Measurements from ENCODE around the gene BDH1. TPM values are rescaled to one million over a fixed set of nuclear protein-coding genes. Genes with fewer than 3 reads are reported as not detected.
A peak's percentile ranks its signal among the peaks of the same experiment; 100 is the strongest.
"Not testable (repeated sequence)": the region's sequence is repeated elsewhere in the genome, so short reads cannot be mapped to it uniquely, and the experiment has no call there.

The BDH1 gene
- 10 to 100 TPM; 70.7 to 83.8 (median 79.9) TPM for total RNA-seq

DNA sequence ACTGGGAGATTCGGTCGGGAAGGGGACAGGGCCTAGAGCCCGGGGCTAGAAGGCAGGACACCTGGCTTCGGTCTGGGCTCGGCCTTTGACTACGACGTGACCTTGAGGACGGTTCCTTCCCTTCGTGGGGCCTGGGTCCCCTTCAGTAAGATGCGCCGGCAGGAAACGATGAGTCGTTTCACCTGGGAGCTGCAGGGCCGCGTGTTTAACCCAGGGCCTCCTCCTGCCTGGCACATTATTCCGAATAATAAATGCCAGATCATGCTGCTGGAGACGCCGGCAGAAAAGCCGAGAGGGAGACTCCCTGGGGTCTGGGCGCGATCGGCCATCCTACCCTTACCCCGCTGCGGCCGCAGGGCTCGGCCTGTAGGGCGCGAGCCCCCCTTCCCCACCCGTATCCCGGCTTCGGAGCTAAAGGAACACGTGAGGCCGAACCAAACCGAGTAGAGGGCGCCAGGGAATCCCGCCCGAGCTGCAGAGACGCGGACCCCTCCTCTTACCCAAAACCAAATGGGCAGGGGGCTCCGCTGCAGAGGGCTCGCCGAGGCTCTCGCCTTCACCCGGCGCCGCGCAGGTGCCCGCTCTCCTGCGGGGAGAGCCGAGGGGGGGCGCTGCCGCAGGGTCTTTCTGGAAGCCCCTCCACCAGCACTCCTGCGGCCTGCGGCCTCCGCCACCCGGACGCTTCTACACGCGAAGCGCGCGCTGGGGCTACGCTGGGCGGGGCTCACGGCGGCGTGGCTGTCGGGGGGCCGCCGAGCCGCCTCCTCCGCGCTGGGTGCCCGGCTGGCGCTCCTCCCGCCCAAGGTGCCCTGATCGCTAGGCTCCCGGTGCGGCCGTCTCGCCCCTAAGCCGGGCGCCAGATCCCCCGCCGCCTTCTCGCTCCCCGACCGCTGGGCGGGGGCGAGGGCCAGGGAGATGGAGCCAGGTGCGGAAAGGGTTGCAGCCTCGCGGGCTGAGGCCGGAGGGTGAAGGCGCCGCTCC is at the start of gene BDH1:
Gene BDH1, minus strand, starts transcription at position 688 of the 981 bp plus-strand sequence. CDS start 9,525 bp downstream, outside the sequence.
- Mint-ChIP-seq H3K36me3 (ENCODE audit: insufficient read depth) (peaks cover 8% of the 10 kb centered on the region), H3K4me3 (peak within 1 kb of the TSS; percentile 90), H3K4me1 (ENCODE audit: low read depth) (peaks cover 10% of the 10 kb centered on the region), H3K27me3 (ENCODE audit: low read depth) (peaks cover 12% of the 10 kb centered on the region), H3K9me3 (no peaks in the 10 kb centered on the region)
- peak; percentile 58 to 59 for ATAC-seq
- DNase-seq = peak; percentile 44

DNA sequence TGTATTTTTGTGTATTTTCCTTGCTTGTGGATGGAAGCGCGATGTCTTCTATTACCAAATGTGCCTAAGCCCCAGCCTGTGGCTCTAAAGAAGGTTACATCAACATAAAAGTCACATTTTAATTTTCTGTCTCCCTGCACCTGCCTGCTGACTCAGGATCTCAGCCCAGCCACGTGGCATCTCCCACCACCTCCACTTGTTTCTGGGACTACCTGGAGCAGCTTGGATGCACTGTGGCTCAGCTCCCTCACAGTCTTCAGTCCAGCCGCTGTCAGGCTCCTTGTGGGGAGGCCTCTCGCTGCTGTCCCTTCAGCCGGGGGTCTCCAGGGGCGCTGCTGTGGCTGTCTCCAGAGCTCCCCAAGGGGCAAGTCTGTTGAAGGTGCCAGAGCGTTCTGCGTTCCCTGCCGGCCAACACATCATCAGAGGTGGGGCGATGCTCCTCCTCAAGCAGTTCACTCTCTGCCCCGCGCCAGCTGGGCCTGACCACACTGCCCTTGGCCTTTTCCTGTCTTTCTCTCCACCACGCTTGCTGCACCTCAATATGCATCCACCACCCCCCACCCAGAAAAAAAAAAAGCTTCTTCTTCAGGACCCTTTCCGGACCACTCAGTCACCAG is 47.7 kb upstream of the BDH1 start:
- peaks cover 4% of the 10 kb centered on the region for H3K36me3 Mint-ChIP-seq (ENCODE audit: insufficient read depth)
- no peak for DNase-seq
- H3K27me3 Mint-ChIP-seq (ENCODE audit: low read depth) = no peaks in the 10 kb centered on the region
- ATAC-seq = no peak
- H3K9me3 Mint-ChIP-seq = no peaks in the 10 kb centered on the region
- no peak overlapping the region for H3K4me3 Mint-ChIP-seq
- H3K4me1 Mint-ChIP-seq (ENCODE audit: low read depth) = no peaks in the 10 kb centered on the region

GRCh38 chr3:197602351-197602750 is 46.6 kb upstream of the BDH1 start:
- DNase-seq; H3K4me1 Mint-ChIP-seq (ENCODE audit: low read depth); H3K27me3 Mint-ChIP-seq (ENCODE audit: low read depth); H3K9me3 Mint-ChIP-seq; H3K4me3 Mint-ChIP-seq; ATAC-seq; H3K36me3 Mint-ChIP-seq (ENCODE audit: insufficient read depth): not testable (repeated sequence)

DNA sequence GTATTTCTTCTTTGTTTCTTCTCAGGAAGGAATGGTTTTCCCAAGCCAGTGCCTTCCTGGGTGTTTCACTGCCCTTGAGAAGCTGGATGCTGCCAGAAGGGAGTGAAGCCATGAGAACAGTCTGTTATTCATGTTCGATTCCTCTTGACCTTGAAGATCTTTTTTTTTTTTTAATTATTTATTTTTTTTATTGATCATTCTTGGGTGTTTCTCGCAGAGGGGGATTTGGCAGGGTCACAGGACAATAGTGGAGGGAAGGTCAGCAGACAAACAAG is 45.7 kb upstream of the BDH1 start:
- H3K36me3 Mint-ChIP-seq (ENCODE audit: insufficient read depth); ATAC-seq; H3K27me3 Mint-ChIP-seq (ENCODE audit: low read depth); H3K4me1 Mint-ChIP-seq (ENCODE audit: low read depth); H3K9me3 Mint-ChIP-seq; H3K4me3 Mint-ChIP-seq; DNase-seq: not testable (repeated sequence)

GRCh38 chr3:197600796-197601565 is 45.2 kb upstream of the BDH1 start:
- H3K36me3 Mint-ChIP-seq (ENCODE audit: insufficient read depth) = no peaks in the 10 kb centered on the region
- no peak for ATAC-seq
- no peak overlapping the region for H3K4me3 Mint-ChIP-seq
- no peaks in the 10 kb centered on the region for H3K27me3 Mint-ChIP-seq (ENCODE audit: low read depth)
- H3K4me1 Mint-ChIP-seq (ENCODE audit: low read depth) = no peaks in the 10 kb centered on the region
- no peak for DNase-seq
- no peaks in the 10 kb centered on the region for H3K9me3 Mint-ChIP-seq

GRCh38 chr3:197599089-197599765 is 43.5 kb upstream of the BDH1 start:
- peak; percentile 99 for ATAC-seq
- DNase-seq = peak; percentile 73
- Mint-ChIP-seq H3K27me3 (ENCODE audit: low read depth) (no peaks in the 10 kb centered on the region), H3K4me1 (ENCODE audit: low read depth) (no peaks in the 10 kb centered on the region), H3K9me3 (no peaks in the 10 kb centered on the region), H3K36me3 (ENCODE audit: insufficient read depth) (no peaks in the 10 kb centered on the region), H3K4me3 (no peak overlapping the region)

GRCh38 chr3:197598404-197598980 is 42.7 kb upstream of the BDH1 start:
- Mint-ChIP-seq H3K9me3 (no peaks in the 10 kb centered on the region), H3K4me3 (no peak overlapping the region), H3K36me3 (ENCODE audit: insufficient read depth) (no peaks in the 10 kb centered on the region), H3K4me1 (ENCODE audit: low read depth) (no peaks in the 10 kb centered on the region), H3K27me3 (ENCODE audit: low read depth) (no peaks in the 10 kb centered on the region)
- DNase-seq (no peak), ATAC-seq (no peak)

DNA sequence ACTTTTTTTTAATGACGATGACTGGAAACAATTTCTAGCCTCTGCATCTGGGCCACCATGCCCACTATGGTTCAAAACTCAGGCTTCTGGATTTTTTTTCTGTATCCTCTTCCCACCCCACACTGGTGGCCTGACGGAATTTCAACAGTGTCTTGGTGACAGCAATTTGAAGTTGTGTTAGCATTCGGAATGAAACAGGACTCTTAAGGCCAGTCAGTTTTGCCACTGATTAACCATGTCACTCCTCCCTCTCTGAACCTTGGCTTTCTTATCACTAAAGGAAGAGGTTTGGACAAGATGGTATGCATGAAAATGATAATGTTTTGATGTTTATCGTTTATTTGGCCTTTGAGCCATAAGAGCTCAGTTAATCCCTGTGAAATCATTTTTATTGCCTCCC is 41.6 kb upstream of the BDH1 start:
- DNase-seq (no peak), ATAC-seq (no peak)
- no peaks in the 10 kb centered on the region for H3K36me3 Mint-ChIP-seq (ENCODE audit: insufficient read depth)
- H3K27me3 Mint-ChIP-seq (ENCODE audit: low read depth) = no peaks in the 10 kb centered on the region
- peaks cover 9% of the 10 kb centered on the region for H3K4me1 Mint-ChIP-seq (ENCODE audit: low read depth)
- H3K9me3 Mint-ChIP-seq = no peaks in the 10 kb centered on the region
- no peak overlapping the region for H3K4me3 Mint-ChIP-seq

- ATAC-seq = no peak
- H3K27me3 Mint-ChIP-seq (ENCODE audit: low read depth) = no peaks in the 10 kb centered on the region
- peaks cover 18% of the 10 kb centered on the region for H3K4me1 Mint-ChIP-seq (ENCODE audit: low read depth)
Measured at GRCh38 chr3:197595470-197596185, 39.9 kb upstream of the BDH1 start.

DNA sequence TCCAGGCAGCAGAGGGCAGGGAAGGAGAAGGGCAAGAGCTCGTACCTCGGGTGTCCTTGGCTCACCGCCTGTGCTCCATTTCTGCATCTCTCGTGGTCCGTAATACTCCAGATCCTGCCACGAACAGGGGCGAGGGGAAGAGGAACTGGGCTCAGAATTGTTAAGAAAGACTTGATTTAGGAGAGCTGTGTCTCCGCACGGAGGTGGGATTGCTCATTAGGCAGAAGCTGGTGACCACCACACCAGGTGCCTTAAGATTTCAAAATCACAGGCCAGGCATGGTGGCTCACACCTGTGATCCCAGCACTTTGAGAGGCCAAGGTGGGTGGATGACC is 37.2 kb upstream of the BDH1 start:
- no peaks in the 10 kb centered on the region for H3K9me3 Mint-ChIP-seq
- DNase-seq (no peak), ATAC-seq (no peak)
- H3K27me3 Mint-ChIP-seq (ENCODE audit: low read depth) = no peaks in the 10 kb centered on the region
- H3K4me1 Mint-ChIP-seq (ENCODE audit: low read depth) = peaks cover 18% of the 10 kb centered on the region
- no peak overlapping the region for H3K4me3 Mint-ChIP-seq
- no peaks in the 10 kb centered on the region for H3K36me3 Mint-ChIP-seq (ENCODE audit: insufficient read depth)

More at GRCh38 chr3:197595470-197596185, 39.9 kb upstream of the BDH1 start:
- Mint-ChIP-seq H3K9me3 (no peaks in the 10 kb centered on the region), H3K4me3 (no peak overlapping the region), H3K36me3 (ENCODE audit: insufficient read depth) (no peaks in the 10 kb centered on the region)
- DNase-seq = no peak

GRCh38 chr3:197592361-197593045 is 36.7 kb upstream of the BDH1 start:
- peak in 1 of 2 donors; percentile 58 for ATAC-seq
- Mint-ChIP-seq H3K4me3 (peak overlapping the region; percentile 3), H3K4me1 (ENCODE audit: low read depth) (peaks cover 18% of the 10 kb centered on the region)

DNA sequence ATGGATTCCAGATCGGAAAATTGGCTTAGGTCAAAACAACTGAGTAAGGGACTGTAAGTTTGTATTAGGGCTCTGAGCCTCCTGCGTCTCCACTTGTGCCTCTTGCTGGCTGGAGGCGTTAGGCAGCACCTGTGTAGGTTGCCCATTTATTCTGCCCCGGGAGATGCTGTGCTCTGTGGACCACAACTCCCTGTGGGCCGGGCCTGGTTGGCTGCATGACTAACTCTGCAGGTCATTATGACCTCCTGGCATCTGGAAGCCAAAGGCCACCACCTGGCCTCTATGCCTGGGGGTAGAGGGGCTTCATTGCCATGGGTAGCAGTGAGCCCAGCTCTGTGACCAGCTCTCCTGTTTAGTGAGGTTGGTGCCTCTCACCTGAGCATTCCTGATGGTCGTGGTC is 36.0 kb upstream of the BDH1 start:
- H3K9me3 Mint-ChIP-seq = no peaks in the 10 kb centered on the region
- peaks cover 18% of the 10 kb centered on the region for H3K4me1 Mint-ChIP-seq (ENCODE audit: low read depth)
- ATAC-seq (no peak), DNase-seq (no peak)
- no peaks in the 10 kb centered on the region for H3K36me3 Mint-ChIP-seq (ENCODE audit: insufficient read depth)
- H3K27me3 Mint-ChIP-seq (ENCODE audit: low read depth) = no peaks in the 10 kb centered on the region
- H3K4me3 Mint-ChIP-seq = no peak overlapping the region

More at GRCh38 chr3:197592361-197593045, 36.7 kb upstream of the BDH1 start:
- DNase-seq = peak; percentile 23
- H3K36me3 Mint-ChIP-seq (ENCODE audit: insufficient read depth) = no peaks in the 10 kb centered on the region
- no peaks in the 10 kb centered on the region for H3K9me3 Mint-ChIP-seq
- H3K27me3 Mint-ChIP-seq (ENCODE audit: low read depth) = no peaks in the 10 kb centered on the region

Measured in activated T-cell treated with anti-CD3 and anti-CD28 coated beads, Interleukin-2, amount 50 U/mL, for 4 hours (primary cell).